KMS-11 (cell line): ENCODE measurements around the gene PLEKHH2.
"Not testable (repeated sequence)": the region's sequence is repeated elsewhere in the genome, so short reads cannot be mapped to it uniquely, and the experiment has no call there.

Experiments
- H2AFZ ChIP-seq: fragments of 200-600 bp; sonication (generic); 2 replicates; pipeline ENCODE4 v1.6.1; 2016; ENCODE audit warnings: antibody characterized with exemption, mixed run types, low read depth
- H3K27ac ChIP-seq: fragments of 200-600 bp; sonication (generic); 2 replicates; pipeline ENCODE4 v1.6.1; 2016; ENCODE audit warnings: mild to moderate bottlenecking, mixed run types
- H3K27me3 ChIP-seq: fragments of 200-600 bp; sonication (generic); 2 replicates; pipeline ENCODE4 v1.6.1; 2017; ENCODE audit warnings: mild to moderate bottlenecking, low read depth, mixed run types, moderate library complexity; ENCODE audit not compliant: insufficient read depth
- H3K36me3 ChIP-seq: fragments of 200-600 bp; sonication (generic); 2 replicates; pipeline ENCODE4 v1.6.1; 2017; ENCODE audit warnings: mild to moderate bottlenecking, mixed run types; ENCODE audit not compliant: insufficient read depth
- H3K4me1 ChIP-seq: fragments of 200-600 bp; sonication (generic); 2 replicates; pipeline ENCODE4 v1.6.1; 2016; ENCODE audit warnings: mild to moderate bottlenecking, low read depth, mixed run types; ENCODE audit not compliant: poor library complexity, severe bottlenecking
- H3K4me2 ChIP-seq: fragments of 200-600 bp; sonication (generic); 2 replicates; pipeline ENCODE4 v1.7.0; 2016; ENCODE audit warnings: mild to moderate bottlenecking, mixed run types
- H3K4me3 ChIP-seq: fragments of 200-600 bp; sonication (generic); IDR thresholded peaks from 2 replicates; pipeline ENCODE4 v1.6.1; 2017; ENCODE audit warnings: low read depth, low read length, mixed read lengths; ENCODE audit not compliant: insufficient read depth
- H3K79me2 ChIP-seq: fragments of 200-600 bp; sonication (generic); 2 replicates; pipeline ENCODE4 v1.6.1; 2016; ENCODE audit warnings: low read depth, mixed run types; ENCODE audit not compliant: insufficient read depth
- H3K9ac ChIP-seq: fragments of 200-600 bp; sonication (generic); 2 replicates; pipeline ENCODE4 v1.6.1; 2016; ENCODE audit warnings: mild to moderate bottlenecking, mixed run types
- H4K20me1 ChIP-seq: fragments of 200-600 bp; sonication (generic); 2 replicates; pipeline ENCODE4 v1.6.1; 2016; ENCODE audit warnings: mild to moderate bottlenecking, mixed run types; ENCODE audit not compliant: insufficient read depth
- TF ChIP-seq, protein P1 (sequence below): fragments of 200-600 bp; sonication (generic); conservative IDR thresholded peaks from 2 replicates; pipeline ENCODE4 v1.6.1; 2017; ENCODE audit warnings: low read depth, mild to moderate bottlenecking, antibody characterized with exemption, low read length, moderate library complexity, mixed read lengths

The PLEKHH2 gene

DNA sequence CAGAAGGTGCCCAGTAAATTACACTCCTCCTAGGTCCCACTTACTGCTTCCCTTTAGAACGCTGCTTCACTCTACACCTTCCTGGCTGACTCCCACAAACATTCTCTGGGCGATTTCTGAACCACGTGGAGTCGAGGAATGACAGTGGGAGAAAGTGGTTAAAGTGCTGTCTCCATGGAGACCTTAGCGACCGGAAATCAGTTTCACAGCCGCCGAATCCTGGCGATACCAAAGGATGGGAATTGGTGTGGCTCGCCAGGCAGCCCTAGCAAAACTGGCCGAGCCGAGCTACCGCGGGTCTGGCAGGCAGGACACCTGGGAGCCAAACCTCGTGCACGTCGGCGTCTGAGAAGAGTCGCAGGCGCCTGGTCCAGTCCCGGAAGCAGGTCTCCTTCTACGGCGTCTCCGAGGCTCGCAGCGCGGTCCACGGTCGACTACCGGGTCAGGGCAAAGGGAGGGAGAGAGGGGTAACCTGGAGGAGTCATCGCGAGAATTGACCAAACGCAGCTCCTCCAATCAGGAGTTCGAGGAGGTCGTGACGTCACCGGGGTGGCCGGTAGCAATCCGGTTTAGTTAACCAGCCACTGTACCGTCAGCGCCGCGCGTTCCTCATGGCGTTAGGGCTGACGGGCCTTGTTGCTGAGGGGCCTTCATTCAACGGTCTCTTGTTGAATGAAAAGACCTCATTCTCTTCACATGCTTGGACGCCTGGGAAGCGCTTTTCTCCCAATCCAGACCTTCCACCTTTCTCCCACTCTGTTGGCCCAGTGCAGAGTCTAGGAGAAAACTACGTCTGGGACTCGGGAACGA is 41.3 kb upstream of the PLEKHH2 start, which contains the start of gene THADA:
THADA (minus strand) TSS at position 436 of the 810 bp plus-strand sequence. CDS start 3,646 bp downstream, outside the sequence.
- Histone ChIP-seq H3K36me3 (0 out of 2 replicates have a peak, but pooled peaks cover 2% of the 10 kb centered on the region), H2AFZ (peak within 1 kb of the TSS; percentile 98), H4K20me1 (no peaks in the 10 kb centered on the region), H3K79me2 (peaks cover 10% of the 10 kb centered on the region), H3K27me3 (no peaks in the 10 kb centered on the region), H3K4me1 (peaks cover 15% of the 10 kb centered on the region), H3K4me2 (peak within 1 kb of the TSS; percentile 69), H3K27ac (peak within 1 kb of the TSS; percentile 87), H3K9ac (peak within 1 kb of the TSS; percentile 85), H3K4me3 (peak within 1 kb of the TSS; percentile 90)
- TF ChIP-seq, protein P1, sequence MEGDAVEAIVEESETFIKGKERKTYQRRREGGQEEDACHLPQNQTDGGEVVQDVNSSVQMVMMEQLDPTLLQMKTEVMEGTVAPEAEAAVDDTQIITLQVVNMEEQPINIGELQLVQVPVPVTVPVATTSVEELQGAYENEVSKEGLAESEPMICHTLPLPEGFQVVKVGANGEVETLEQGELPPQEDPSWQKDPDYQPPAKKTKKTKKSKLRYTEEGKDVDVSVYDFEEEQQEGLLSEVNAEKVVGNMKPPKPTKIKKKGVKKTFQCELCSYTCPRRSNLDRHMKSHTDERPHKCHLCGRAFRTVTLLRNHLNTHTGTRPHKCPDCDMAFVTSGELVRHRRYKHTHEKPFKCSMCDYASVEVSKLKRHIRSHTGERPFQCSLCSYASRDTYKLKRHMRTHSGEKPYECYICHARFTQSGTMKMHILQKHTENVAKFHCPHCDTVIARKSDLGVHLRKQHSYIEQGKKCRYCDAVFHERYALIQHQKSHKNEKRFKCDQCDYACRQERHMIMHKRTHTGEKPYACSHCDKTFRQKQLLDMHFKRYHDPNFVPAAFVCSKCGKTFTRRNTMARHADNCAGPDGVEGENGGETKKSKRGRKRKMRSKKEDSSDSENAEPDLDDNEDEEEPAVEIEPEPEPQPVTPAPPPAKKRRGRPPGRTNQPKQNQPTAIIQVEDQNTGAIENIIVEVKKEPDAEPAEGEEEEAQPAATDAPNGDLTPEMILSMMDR = no peak

DNA sequence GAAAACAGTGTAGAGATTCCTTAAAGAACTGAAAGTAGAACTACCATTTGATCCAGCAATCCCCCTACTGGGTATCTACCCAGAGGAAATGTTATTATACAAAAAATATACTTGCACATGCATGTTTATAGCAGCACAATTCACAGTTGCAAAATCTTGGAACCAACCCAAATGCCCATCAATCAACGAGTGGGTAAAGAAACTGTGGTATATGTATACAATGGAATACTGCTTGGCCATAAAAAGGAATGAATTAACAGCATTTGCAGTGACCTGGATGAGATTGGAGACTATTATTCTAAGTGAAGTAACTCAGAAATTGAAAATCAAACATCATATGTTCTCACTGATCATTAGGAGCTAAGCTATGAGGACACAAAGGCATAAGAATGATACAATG is 36.5 kb upstream of the PLEKHH2 start:
- not testable (repeated sequence) for H3K27me3 ChIP-seq, H3K36me3 ChIP-seq, H3K4me3 ChIP-seq, H3K9ac ChIP-seq, H2AFZ ChIP-seq, H3K27ac ChIP-seq, H4K20me1 ChIP-seq, H3K79me2 ChIP-seq, H3K4me2 ChIP-seq, H3K4me1 ChIP-seq

DNA sequence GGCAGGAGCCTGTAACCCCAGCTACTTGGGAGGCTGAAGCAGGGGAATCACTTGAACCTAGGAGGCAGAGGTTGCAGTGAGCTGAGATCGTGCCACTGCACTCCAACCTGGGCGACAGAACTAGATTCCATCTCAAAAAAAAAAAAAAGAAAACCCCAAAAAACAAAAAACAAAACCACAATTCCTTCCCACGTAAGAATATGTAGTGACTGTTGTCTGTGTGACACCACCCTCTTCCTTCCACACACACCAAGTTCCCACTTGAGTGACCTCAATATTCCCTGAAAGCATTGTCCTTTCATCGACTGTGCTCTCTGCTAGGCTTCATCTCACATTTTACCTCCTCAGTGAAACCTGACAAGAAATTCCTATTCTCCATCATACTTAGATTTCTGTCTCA is 32.4 kb upstream of the PLEKHH2 start:
- H4K20me1 ChIP-seq = no peaks in the 10 kb centered on the region
- no peaks in the 10 kb centered on the region for H3K79me2 ChIP-seq
- H3K27ac ChIP-seq = no peak overlapping the region
- no peak overlapping the region for H3K4me3 ChIP-seq
- no peak overlapping the region for H3K9ac ChIP-seq
- no peaks in the 10 kb centered on the region for H3K27me3 ChIP-seq
- no peaks in the 10 kb centered on the region for H3K4me1 ChIP-seq
- H3K4me2 ChIP-seq = no peak overlapping the region
- TF ChIP-seq, protein P1 = no peak
- H2AFZ ChIP-seq = no peak overlapping the region
- no peaks in the 10 kb centered on the region for H3K36me3 ChIP-seq

DNA sequence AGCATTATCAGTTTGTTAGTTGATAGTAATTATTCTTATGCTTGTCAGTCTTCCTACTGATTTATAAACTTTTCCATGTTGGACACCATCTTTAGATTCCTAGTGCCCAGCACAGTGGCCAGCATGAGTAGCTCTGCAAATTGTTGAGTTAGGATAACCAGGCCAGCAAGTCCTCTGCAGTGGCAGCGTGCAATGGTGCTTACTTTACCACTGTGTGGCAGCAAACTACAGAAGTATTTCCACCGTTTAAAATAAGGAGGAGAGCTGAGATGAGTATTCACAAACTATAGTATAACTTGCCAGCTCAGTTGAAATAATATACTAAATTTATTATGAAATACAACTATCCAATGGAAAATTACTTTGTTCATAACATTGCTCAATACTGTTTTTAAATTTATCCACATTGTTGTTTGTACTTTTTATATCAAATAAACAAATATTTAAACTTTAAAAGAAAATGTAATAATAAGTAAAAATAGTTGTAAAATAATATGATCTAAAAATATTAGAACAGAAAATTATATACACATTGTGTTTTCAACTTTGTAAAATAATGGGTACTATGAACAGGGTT is 31.9 kb upstream of the PLEKHH2 start:
- Histone ChIP-seq H3K9ac (no peak overlapping the region), H3K27me3 (no peaks in the 10 kb centered on the region), H3K4me1 (no peaks in the 10 kb centered on the region), H3K36me3 (no peaks in the 10 kb centered on the region), H3K4me2 (no peak overlapping the region), H4K20me1 (no peaks in the 10 kb centered on the region), H3K4me3 (no peak overlapping the region), H2AFZ (no peak overlapping the region), H3K27ac (no peak overlapping the region), H3K79me2 (no peaks in the 10 kb centered on the region)
- TF ChIP-seq, protein P1 = peak; percentile 68

DNA sequence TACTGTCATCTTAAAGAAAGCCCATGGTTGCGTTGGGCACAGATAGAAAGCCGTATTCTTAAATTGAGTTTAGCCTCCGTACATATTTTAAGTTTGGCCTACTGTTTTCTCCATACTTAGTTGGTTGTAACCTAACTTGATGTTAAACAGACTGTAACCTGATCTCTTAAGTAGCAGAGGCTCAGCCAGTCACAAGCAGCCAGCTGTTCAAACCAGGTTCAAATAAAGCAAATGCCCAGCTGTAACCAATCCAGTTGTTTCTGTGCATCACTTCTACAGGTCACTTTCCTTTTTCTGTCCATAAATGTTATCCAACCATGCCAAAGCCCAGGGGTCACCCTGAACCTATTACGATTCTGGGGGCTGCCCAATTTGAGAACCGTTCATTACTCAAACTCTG is 31.2 kb upstream of the PLEKHH2 start:
- Histone ChIP-seq H3K4me2 (no peak overlapping the region), H3K9ac (no peak overlapping the region), H2AFZ (no peak overlapping the region)

More for the DNA sequence above, 31.2 kb upstream of the PLEKHH2 start:
- Histone ChIP-seq H3K36me3 (no peaks in the 10 kb centered on the region), H3K4me1 (no peaks in the 10 kb centered on the region), H3K27ac (no peak overlapping the region), H4K20me1 (no peaks in the 10 kb centered on the region), H3K79me2 (no peaks in the 10 kb centered on the region), H3K27me3 (no peaks in the 10 kb centered on the region), H3K4me3 (no peak overlapping the region)
- TF ChIP-seq, protein P1 = no peak
